LNCAP (cell line): ENCODE measurements around the gene AIFM3.

ENCODE experiments used
- CTCF ChIP-seq: fragments of 450-650 bp; IDR thresholded peaks from 2 replicates; pipeline ENCODE4 v1.5.1; 2017; ENCODE audit warnings: mild to moderate bottlenecking

The AIFM3 gene

GRCh38 chr22:20963201-20964052 is 3.6 kb upstream of the AIFM3 start:
- no peak for TF ChIP-seq CTCF

DNA sequence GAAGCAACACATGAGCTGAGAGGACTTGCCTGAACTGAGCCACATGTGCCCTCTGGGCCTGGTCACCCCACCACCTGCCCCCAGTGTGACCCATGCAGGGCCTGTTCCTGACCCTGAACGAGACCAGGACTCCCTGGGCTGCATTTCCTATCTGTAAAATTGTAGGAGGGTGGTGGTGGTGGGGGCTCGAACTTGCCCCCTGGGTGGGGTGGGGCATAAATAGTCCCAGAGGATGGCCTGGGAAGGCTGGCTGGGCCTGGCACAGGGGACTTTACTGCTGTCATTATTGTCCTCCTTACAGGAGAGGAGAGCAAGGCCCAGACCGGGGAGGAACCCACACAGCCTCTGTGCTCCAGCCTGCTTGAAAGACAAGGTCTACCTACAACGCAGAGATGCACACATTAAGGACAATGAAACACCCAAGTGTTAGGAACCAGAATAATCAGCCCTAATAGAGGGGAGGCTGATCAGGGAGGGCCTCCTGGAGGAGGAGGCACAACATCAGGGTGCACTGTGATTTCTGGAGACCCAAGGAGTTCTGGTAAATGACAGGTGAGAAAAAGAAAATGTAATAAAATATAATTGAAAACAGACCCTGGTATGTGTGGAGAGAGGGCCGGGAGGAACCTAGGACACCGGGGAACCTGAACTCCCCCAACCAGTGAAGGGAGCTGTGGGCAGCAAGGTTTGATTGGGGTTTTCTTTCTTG is 2.8 kb upstream of the AIFM3 start:
- TF ChIP-seq CTCF: no peak

GRCh38 chr22:20964799-20965103 is 2.3 kb upstream of the AIFM3 start:
- TF ChIP-seq CTCF: no peak

- no peak for TF ChIP-seq CTCF
Measured at GRCh38 chr22:20965104-20965887, 1.8 kb upstream of the AIFM3 start.

DNA sequence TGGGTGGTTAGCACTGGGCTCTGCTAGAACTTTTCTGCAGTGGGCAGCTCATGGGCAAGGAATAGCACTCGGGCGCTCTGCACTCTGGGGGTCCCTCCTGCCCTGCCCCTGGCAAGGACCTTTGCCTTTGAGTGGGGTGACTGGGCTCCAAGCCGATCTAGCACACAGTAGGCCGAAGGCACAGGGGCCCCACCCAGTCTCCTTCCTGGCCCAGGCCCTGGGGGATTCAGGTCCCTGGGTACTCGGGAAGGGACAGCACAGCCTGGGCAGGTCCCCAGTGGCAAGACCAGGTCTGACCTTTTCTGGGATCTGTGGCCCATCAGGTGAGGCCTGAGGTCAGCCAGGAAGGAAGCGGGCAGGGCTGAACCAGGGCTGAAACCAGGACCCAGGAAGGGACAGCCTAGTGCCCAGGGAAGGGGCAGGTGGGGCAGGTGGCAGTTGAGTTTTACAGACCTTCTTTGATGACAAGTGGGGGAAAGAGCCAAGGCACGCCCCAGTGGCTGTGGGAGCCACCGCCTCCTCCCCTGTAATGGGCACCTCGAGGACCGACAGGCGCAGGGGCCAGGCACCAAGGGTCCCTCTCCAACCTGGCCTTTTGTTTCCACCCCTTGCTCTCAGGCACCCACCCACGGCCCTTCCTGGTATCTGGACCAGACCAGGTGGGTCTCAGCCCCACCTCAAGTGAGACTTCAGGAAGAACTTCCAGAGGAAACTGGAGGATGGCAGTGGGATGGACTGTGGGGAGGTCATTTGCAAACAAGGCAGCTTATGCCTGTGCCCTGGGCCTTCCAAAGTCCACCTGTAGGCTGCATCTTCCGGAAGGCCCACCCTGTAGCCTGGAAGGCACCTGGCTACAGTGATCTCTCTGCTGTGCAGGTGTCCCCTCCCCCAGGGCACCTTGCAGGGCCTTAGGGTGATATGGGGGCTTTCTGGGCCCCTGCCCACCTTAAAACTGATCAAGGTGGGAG is 883 bp upstream of the AIFM3 start:
- no peak for TF ChIP-seq CTCF

DNA sequence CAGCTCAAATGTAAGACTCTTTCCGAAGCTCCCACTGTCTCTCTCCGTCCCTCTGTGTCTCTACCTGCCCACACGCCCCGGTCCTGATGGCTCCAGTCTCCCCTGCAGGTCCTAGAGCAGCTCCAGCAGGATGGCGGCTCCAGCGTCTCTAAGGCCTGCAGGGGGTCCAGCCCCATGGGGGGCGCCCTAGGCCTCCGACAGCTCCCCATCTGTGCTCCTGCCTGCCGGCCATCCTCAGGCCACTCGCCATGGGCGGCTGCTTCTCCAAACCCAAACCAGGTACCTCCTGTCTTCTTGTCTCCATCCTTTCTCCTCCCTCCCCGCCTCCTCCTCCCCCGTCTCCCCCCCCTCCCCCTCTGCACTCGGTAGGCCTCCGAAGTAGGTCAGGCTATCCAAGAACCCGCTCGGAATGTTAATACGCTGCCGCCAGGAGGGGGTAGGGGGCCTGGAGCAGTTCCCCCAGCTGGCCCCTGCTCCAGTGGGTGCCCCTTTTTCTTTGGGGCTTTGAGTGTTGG is 699 bp downstream of the AIFM3 start:
- no peak for TF ChIP-seq CTCF
